HG03039 (cell line): ENCODE results near the gene STXBP6.

ENCODE experiments used
- ATAC-seq: cut with Tn5 transposase; IDR thresholded peaks from one replicate; pipeline ENCODE4 v1.9.1; 2021; ENCODE audit warnings: mild to moderate bottlenecking, moderate library complexity; ENCODE audit not compliant: unreplicated experiment

STXBP6 gene

GRCh38 chr14:24891987-24892496 lies 157.9 kb downstream of the STXBP6 start:
- ATAC-seq = no peak

GRCh38 chr14:24890716-24891115 lies 159.2 kb downstream of the STXBP6 start:
- no peak for ATAC-seq

- no peak for ATAC-seq
Measured at GRCh38 chr14:24889843-24890242, 160.1 kb downstream of the STXBP6 start.

- no peak for ATAC-seq
Measured at GRCh38 chr14:24888532-24888931, 161.4 kb downstream of the STXBP6 start.

GRCh38 chr14:24887623-24888304 lies 162.2 kb downstream of the STXBP6 start:
- ATAC-seq = no peak

GRCh38 chr14:24885410-24885913 lies 164.5 kb downstream of the STXBP6 start:
- ATAC-seq = no peak

GRCh38 chr14:24883576-24883975 lies 166.4 kb downstream of the STXBP6 start:
- ATAC-seq = no peak

GRCh38 chr14:24881116-24881893 lies 168.6 kb downstream of the STXBP6 start:
- ATAC-seq = no peak

- no peak for ATAC-seq
Measured at GRCh38 chr14:24880689-24881088, 169.3 kb downstream of the STXBP6 start.

GRCh38 chr14:24879661-24880386 lies 170.1 kb downstream of the STXBP6 start:
- no peak for ATAC-seq

GRCh38 chr14:24876996-24877395 lies 173.0 kb downstream of the STXBP6 start:
- ATAC-seq = no peak

GRCh38 chr14:24875991-24876878 lies 173.7 kb downstream of the STXBP6 start:
- no peak for ATAC-seq

GRCh38 chr14:24875203-24875838 lies 174.6 kb downstream of the STXBP6 start:
- ATAC-seq = no peak

- ATAC-seq = no peak
Measured at GRCh38 chr14:24874514-24875202, 175.3 kb downstream of the STXBP6 start.

- ATAC-seq = no peak
Measured at GRCh38 chr14:24873551-24873950, 176.4 kb downstream of the STXBP6 start.

GRCh38 chr14:24870949-24871701 lies 178.8 kb downstream of the STXBP6 start:
- ATAC-seq = no peak

GRCh38 chr14:24868389-24868788 lies 181.6 kb downstream of the STXBP6 start:
- no peak for ATAC-seq

GRCh38 chr14:24866067-24866639 lies 183.8 kb downstream of the STXBP6 start:
- no peak for ATAC-seq
